ENCODE data around the gene PAQR3.
A peak's percentile ranks its signal among the peaks of the same experiment; 100 is the strongest.

GRCh38 chr4:78951862-78952472 lies 12.7 kb upstream of the PAQR3 start:
- no peak for TF ChIP-seq JUNB (IDR thresholded peaks at IDR 0.05; ENCODE audit: unreplicated experiment)
- no peak for TF ChIP-seq POLR2AphosphoS5 (IDR thresholded peaks at IDR 0.05; ENCODE audit: low read depth)
- TF ChIP-seq CTCF (conservative IDR thresholded peaks at IDR 0.05; ENCODE audit: low read depth in 2 of 2), result peak; percentile 83 to 84
- no peak for TF ChIP-seq EZH2 (IDR thresholded peaks at IDR 0.05; ENCODE audit: low read depth, unreplicated experiment)
- no peak for TF ChIP-seq CREB1 (CRISPR knock-in tag; IDR thresholded peaks at IDR 0.05; ENCODE audit: low read depth)
- no peak for TF ChIP-seq EZH2phosphoT487 (IDR thresholded peaks at IDR 0.05; ENCODE audit: unreplicated experiment)

Measured in GM23338 (cell line).